Activated naive CD8-positive, alpha-beta T cell treated with anti-CD3 and anti-CD28 coated beads, Interleukin-2, amount 50 U/mL, for 24 hours (primary cell): ENCODE measurements around the gene MTCH2.
"Not testable (repeated sequence)": the region's sequence is repeated elsewhere in the genome, so short reads cannot be mapped to it uniquely, and the experiment has no call there.

ENCODE experiments used
- ATAC-seq: fragments of 150-1000 bp; cut with Tn5 transposase; one replicate; pipeline ENCODE4 v1.10.0; 2021
- DNase-seq: peaks from one replicate; pipeline ENCODE4 v3.0.0; 2021
- H3K27ac Mint-ChIP-seq: one replicate; pipeline ENCODE4 v1.8.0; 2021; ENCODE audit warnings: mild to moderate bottlenecking, mixed read lengths
- H3K27me3 Mint-ChIP-seq: one replicate; pipeline ENCODE4 v1.8.0; 2021; ENCODE audit warnings: mixed read lengths
- H3K36me3 Mint-ChIP-seq: one replicate; pipeline ENCODE4 v1.8.0; 2021; ENCODE audit warnings: low read depth, mixed read lengths
- H3K4me1 Mint-ChIP-seq: one replicate; pipeline ENCODE4 v1.8.0; 2021; ENCODE audit warnings: mixed read lengths
- H3K4me3 Mint-ChIP-seq: one replicate; pipeline ENCODE4 v1.8.0; 2021; ENCODE audit warnings: mild to moderate bottlenecking, moderate library complexity, mixed read lengths
- H3K9me3 Mint-ChIP-seq: one replicate; pipeline ENCODE4 v1.8.0; 2021; ENCODE audit warnings: mixed read lengths

The MTCH2 gene

DNA sequence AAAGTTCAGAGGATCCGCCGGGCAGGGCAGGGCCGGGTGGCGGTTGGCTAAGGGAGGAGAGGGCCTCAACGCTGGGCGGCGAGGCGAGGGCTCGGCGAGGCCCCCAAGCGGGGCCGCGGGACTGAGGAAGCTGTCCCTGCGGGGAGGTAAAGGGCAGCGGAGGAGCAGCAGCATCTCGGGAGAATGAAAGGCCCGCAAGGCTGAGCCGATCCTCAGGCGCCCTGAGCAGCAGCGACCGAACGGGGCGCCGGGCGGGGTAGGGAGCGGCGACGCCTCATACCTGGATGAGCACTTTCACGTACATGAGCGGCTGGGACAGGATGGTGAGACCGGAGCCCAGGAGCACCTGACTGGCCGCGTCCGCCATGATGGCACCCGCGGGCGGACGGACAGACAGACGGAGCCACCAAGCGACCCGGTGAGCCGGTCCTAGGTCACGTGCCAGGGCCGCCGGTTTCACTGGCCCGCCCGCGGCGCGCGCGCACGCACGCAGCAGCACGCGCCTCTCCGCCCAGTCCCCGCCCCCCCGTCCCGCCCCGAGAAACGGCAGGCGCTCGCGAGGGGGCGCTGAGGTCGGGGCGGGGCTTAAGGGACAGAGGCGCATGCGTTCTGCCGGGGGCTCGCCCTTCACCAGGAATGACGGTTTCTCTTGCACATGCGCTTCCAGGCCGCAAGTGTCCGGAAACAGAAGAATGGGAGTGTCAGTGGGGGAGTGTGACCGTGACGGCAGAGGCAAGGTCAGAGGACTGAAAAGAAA, at the start of gene MTCH2:
Gene MTCH2 (minus strand): TSS at position 461 of the 757 bp plus-strand sequence. CDS start 94 bp downstream, at position 367.
- peaks cover 19% of the 10 kb centered on the region for H3K36me3 Mint-ChIP-seq

GRCh38 chr11:47691979-47692378, 49.6 kb upstream of the MTCH2 start:
- ATAC-seq = no peak
- no peak overlapping the region for H3K27ac Mint-ChIP-seq
- H3K4me1 Mint-ChIP-seq = peaks cover 2% of the 10 kb centered on the region
- no peak for DNase-seq
- no peaks in the 10 kb centered on the region for H3K9me3 Mint-ChIP-seq
- H3K36me3 Mint-ChIP-seq = no peaks in the 10 kb centered on the region
- no peaks in the 10 kb centered on the region for H3K27me3 Mint-ChIP-seq
- no peak overlapping the region for H3K4me3 Mint-ChIP-seq

More for the DNA sequence above, at the start of gene MTCH2:
- H3K27ac Mint-ChIP-seq = peak within 1 kb of the TSS; percentile 97
- peaks cover 24% of the 10 kb centered on the region for H3K4me1 Mint-ChIP-seq
- H3K9me3 Mint-ChIP-seq = no peaks in the 10 kb centered on the region
- ATAC-seq (peak; percentile 96), DNase-seq (peak; percentile 96)
- H3K4me3 Mint-ChIP-seq = peak within 1 kb of the TSS; percentile 98
- no peaks in the 10 kb centered on the region for H3K27me3 Mint-ChIP-seq

GRCh38 chr11:47689480-47689879, 47.1 kb upstream of the MTCH2 start:
- H3K4me1 Mint-ChIP-seq = peaks cover 2% of the 10 kb centered on the region
- ATAC-seq (no peak), DNase-seq (no peak)
- H3K27me3 Mint-ChIP-seq = no peaks in the 10 kb centered on the region
- H3K27ac Mint-ChIP-seq = no peak overlapping the region
- no peaks in the 10 kb centered on the region for H3K9me3 Mint-ChIP-seq
- H3K4me3 Mint-ChIP-seq = no peak overlapping the region
- no peaks in the 10 kb centered on the region for H3K36me3 Mint-ChIP-seq

GRCh38 chr11:47688991-47689390, 46.6 kb upstream of the MTCH2 start:
- H3K4me1 Mint-ChIP-seq = peaks cover 2% of the 10 kb centered on the region
- ATAC-seq = no peak
- no peaks in the 10 kb centered on the region for H3K36me3 Mint-ChIP-seq
- no peaks in the 10 kb centered on the region for H3K27me3 Mint-ChIP-seq
- DNase-seq = no peak
- no peaks in the 10 kb centered on the region for H3K9me3 Mint-ChIP-seq
- no peak overlapping the region for H3K27ac Mint-ChIP-seq
- H3K4me3 Mint-ChIP-seq = no peak overlapping the region

DNA sequence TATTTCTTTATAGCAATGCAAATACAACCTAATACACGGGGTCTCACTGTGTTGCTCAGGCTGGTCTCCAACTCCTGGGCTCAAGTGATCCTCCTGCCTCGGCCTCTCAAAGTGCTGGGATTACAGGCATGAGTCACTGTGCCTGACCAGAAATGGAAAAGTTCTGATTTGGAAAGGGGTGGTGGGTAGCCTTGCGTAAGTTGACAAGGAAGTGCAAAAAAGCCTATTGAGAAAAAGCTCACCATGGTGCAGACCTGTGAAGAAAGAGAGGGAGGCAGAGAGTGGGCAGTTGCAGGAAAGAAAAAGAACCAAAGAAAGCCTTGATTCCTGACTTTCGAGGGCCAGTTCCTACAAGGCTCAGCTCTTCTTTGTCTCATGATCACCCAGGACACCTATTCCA, 45.8 kb upstream of the MTCH2 start:
- H3K4me3 Mint-ChIP-seq = no peak overlapping the region
- H3K27ac Mint-ChIP-seq = no peak overlapping the region
- peaks cover 1% of the 10 kb centered on the region for H3K4me1 Mint-ChIP-seq
- no peaks in the 10 kb centered on the region for H3K36me3 Mint-ChIP-seq
- DNase-seq (no peak), ATAC-seq (no peak)
- H3K9me3 Mint-ChIP-seq = no peaks in the 10 kb centered on the region
- no peaks in the 10 kb centered on the region for H3K27me3 Mint-ChIP-seq

DNA sequence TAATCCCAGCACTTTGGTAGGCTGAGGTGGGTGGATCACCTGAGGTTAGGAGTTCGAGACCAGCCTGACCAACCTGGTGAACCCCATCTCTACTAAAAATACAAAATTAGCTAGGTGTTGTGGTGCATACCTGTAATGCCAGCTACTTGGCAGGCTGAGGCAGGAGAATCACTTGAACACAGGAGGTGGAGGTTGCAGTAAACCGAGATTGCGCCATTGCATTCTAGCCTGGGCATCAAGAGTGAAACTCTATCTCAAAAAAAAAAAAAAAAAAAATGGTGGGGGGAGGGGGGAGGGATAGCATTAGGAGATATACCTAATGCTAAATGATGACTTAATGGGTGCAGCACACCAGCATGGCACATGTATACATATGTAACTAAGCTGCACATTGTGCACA, 44.3 kb upstream of the MTCH2 start:
- not testable (repeated sequence) for DNase-seq, H3K27me3 Mint-ChIP-seq, H3K36me3 Mint-ChIP-seq, H3K4me1 Mint-ChIP-seq, H3K27ac Mint-ChIP-seq, H3K4me3 Mint-ChIP-seq, ATAC-seq, H3K9me3 Mint-ChIP-seq

DNA sequence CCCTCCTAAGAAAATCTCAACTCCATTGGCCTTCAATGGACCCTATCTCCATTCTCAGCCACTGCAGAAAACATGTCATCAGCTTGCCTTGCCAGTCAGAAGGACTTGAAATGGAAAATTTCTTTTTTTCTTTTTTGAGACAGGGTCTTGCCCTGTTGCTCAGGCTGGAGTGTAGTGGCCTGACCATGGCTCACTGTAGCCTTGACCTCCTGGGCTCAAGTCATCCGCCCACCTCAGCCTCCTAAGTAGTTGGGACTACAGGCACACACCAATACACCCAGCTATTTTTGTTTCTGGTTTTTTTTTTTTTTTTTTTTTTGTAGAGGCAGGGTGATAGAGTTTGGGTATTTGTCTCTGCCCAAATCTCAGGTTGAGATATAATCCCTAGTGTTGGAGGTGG, 43.8 kb upstream of the MTCH2 start:
- H3K9me3 Mint-ChIP-seq = no peaks in the 10 kb centered on the region
- ATAC-seq (no peak), DNase-seq (no peak)
- no peaks in the 10 kb centered on the region for H3K36me3 Mint-ChIP-seq
- no peaks in the 10 kb centered on the region for H3K27me3 Mint-ChIP-seq
- no peak overlapping the region for H3K27ac Mint-ChIP-seq
- no peaks in the 10 kb centered on the region for H3K4me1 Mint-ChIP-seq
- no peak overlapping the region for H3K4me3 Mint-ChIP-seq

- DNase-seq = no peak
- Mint-ChIP-seq H3K27ac (no peak overlapping the region), H3K9me3 (no peaks in the 10 kb centered on the region), H3K4me3 (no peak overlapping the region), H3K4me1 (no peaks in the 10 kb centered on the region), H3K27me3 (no peaks in the 10 kb centered on the region), H3K36me3 (no peaks in the 10 kb centered on the region)
- no peak for ATAC-seq
These were observed 33.5 kb upstream of the MTCH2 start for GRCh38 chr11:47675851-47676250.

- no peak for DNase-seq
These were observed 29.9 kb upstream of the MTCH2 start for GRCh38 chr11:47672283-47672730.

DNA sequence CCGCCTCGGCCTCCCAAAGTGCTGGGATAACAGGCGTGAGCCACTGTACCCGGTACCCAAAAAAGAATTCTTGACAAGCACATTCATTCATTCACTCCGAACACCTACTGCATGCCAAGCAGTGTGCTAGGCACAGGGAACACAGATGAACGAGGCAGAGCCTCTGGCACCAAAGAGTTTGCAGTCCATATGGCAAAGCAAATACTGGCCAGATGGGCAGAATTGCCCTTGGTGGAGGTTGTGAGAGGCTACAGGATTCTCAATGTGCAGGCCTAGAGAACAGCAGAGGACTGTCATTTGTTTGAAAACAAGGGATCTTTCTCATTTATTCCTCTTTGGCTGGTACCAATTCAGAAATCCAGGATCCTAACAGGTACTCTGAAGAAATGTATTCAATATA, 27.5 kb upstream of the MTCH2 start:
- Mint-ChIP-seq H3K4me1 (peaks cover 3% of the 10 kb centered on the region), H3K9me3 (no peaks in the 10 kb centered on the region), H3K4me3 (no peak overlapping the region), H3K27ac (no peak overlapping the region), H3K36me3 (peaks cover 2% of the 10 kb centered on the region), H3K27me3 (no peaks in the 10 kb centered on the region)
- no peak for DNase-seq
- no peak for ATAC-seq

More at GRCh38 chr11:47672283-47672730, 29.9 kb upstream of the MTCH2 start:
- Mint-ChIP-seq H3K4me3 (no peak overlapping the region), H3K9me3 (no peaks in the 10 kb centered on the region), H3K27me3 (no peaks in the 10 kb centered on the region), H3K27ac (no peak overlapping the region), H3K36me3 (no peaks in the 10 kb centered on the region), H3K4me1 (no peaks in the 10 kb centered on the region)
- no peak for ATAC-seq

- Mint-ChIP-seq H3K4me3 (no peak overlapping the region), H3K27ac (no peak overlapping the region), H3K9me3 (no peaks in the 10 kb centered on the region), H3K27me3 (no peaks in the 10 kb centered on the region), H3K4me1 (peaks cover 10% of the 10 kb centered on the region), H3K36me3 (peaks cover 2% of the 10 kb centered on the region)
- DNase-seq (no peak), ATAC-seq (no peak)
These were observed 26.3 kb upstream of the MTCH2 start for GRCh38 chr11:47668665-47669064.

GRCh38 chr11:47667555-47667954, 25.2 kb upstream of the MTCH2 start:
- Mint-ChIP-seq H3K27ac (no peak overlapping the region), H3K4me3 (no peak overlapping the region), H3K9me3 (no peaks in the 10 kb centered on the region), H3K27me3 (no peaks in the 10 kb centered on the region), H3K36me3 (peaks cover 2% of the 10 kb centered on the region), H3K4me1 (peaks cover 19% of the 10 kb centered on the region)
- ATAC-seq = no peak
- DNase-seq = no peak

DNA sequence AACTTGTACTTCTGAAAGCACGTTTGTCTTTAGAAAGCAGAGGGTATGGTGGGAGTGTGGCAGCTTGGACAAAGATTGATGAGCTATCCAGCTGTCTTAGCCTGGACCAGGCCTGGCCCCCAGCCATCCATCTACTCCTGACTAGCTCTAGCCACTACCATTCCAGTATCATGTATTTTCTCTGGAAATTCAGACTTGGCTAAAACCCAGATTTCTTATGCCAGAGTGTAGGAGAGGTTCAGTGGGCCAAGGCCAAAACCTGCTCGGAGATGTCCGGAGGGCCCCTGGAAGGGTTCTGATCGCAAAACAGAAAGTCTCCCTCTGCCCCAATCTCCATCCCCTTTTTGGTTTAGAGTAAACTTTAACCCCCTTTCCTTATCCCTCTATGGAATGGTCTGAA, 24.8 kb upstream of the MTCH2 start:
- no peaks in the 10 kb centered on the region for H3K9me3 Mint-ChIP-seq
- no peak overlapping the region for H3K4me3 Mint-ChIP-seq
- DNase-seq = no peak
- H3K27me3 Mint-ChIP-seq = no peaks in the 10 kb centered on the region
- peaks cover 2% of the 10 kb centered on the region for H3K36me3 Mint-ChIP-seq
- H3K27ac Mint-ChIP-seq = no peak overlapping the region
- peaks cover 19% of the 10 kb centered on the region for H3K4me1 Mint-ChIP-seq
- no peak for ATAC-seq

- not testable (repeated sequence) for H3K4me3 Mint-ChIP-seq, H3K27me3 Mint-ChIP-seq, H3K36me3 Mint-ChIP-seq, ATAC-seq, DNase-seq, H3K27ac Mint-ChIP-seq, H3K9me3 Mint-ChIP-seq
- peaks cover 19% of the 10 kb centered on the region for H3K4me1 Mint-ChIP-seq
These were observed 22.6 kb upstream of the MTCH2 start for GRCh38 chr11:47664936-47665335.

DNA sequence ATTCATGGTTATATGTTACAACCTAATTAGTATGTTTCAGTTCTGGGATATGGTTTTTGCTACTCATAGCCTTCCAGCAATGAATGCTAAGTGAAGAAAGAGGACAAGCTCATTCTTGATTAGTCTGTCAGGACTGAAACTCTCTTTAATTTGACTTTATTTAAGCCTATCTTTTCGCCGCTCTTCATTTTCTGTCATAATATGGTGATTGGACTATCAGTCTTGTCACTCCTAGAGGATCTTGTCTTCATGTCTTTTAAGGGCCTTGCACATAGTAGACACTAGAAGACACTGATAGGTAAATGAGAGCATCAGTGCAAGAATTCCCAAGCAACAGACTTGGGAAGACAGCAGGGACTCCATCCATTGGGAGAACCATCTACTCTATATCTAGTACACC, 18.9 kb upstream of the MTCH2 start:
- DNase-seq (no peak), ATAC-seq (no peak)
- no peaks in the 10 kb centered on the region for H3K36me3 Mint-ChIP-seq
- H3K27me3 Mint-ChIP-seq = no peaks in the 10 kb centered on the region
- H3K4me3 Mint-ChIP-seq = no peak overlapping the region
- H3K9me3 Mint-ChIP-seq = no peaks in the 10 kb centered on the region
- peaks cover 19% of the 10 kb centered on the region for H3K4me1 Mint-ChIP-seq
- no peak overlapping the region for H3K27ac Mint-ChIP-seq

GRCh38 chr11:47659276-47659675, 16.9 kb upstream of the MTCH2 start:
- Mint-ChIP-seq H3K4me1 (peaks cover 14% of the 10 kb centered on the region), H3K36me3 (no peaks in the 10 kb centered on the region), H3K9me3 (no peaks in the 10 kb centered on the region), H3K27ac (no peak overlapping the region), H3K27me3 (no peaks in the 10 kb centered on the region), H3K4me3 (no peak overlapping the region)
- DNase-seq = no peak
- no peak for ATAC-seq
